ENCODE data around the gene PPM1D. TPM values are rescaled to one million over a fixed set of nuclear protein-coding genes. Genes with fewer than 3 reads are reported as not detected.
A peak's percentile ranks its signal among the peaks of the same experiment; 100 is the strongest.

The PPM1D gene
- total and polyA plus RNA-seq, 2 experiments from 2014 or later = 7.8 to 13.3 TPM

- Mint-ChIP-seq H3K27ac (peak overlapping the region; percentile 90; the same call in 1 of the 2 replicates), H3K36me3 (ENCODE audit: low read depth) (no peaks in the 10 kb centered on the region), H3K9me3 (no peaks in the 10 kb centered on the region), H3K4me1 (peaks cover 17% of the 10 kb centered on the region), H3K4me3 (peak overlapping the region; percentile 95), H3K27me3 (ENCODE audit: insufficient read depth, low read depth, poor library complexity) (peaks cover 14% of the 10 kb centered on the region)
- Histone ChIP-seq H3K27ac (ENCODE audit: low read depth) (no peak overlapping the region), H3K4me2 (peak overlapping the region; percentile 84), H3K36me3 (ENCODE audit: insufficient read depth) (no peaks in the 10 kb centered on the region), H3K79me2 (replicated peaks; ENCODE audit: insufficient read depth) (peaks cover 52% of the 10 kb centered on the region), H3F3A (replicated peaks; ENCODE audit: low read depth) (no peaks in the 10 kb centered on the region), H3K9me2 (ENCODE audit: insufficient read depth) (no peaks in the 10 kb centered on the region), H3K27me3 (ENCODE audit: insufficient read depth) (no peaks in the 10 kb centered on the region), H3K4me1 (ENCODE audit: insufficient read depth) (peaks cover 5% of the 10 kb centered on the region; the same call in 1 of the 2 replicates), H4K20me1 (replicated peaks; ENCODE audit: insufficient read depth) (no peaks in the 10 kb centered on the region; the same call in 1 of the 2 replicates), H2AFZ (no peak overlapping the region), H3K4me3 (peak overlapping the region; percentile 67)
- DNase-seq (ENCODE audit: low spot score) = peak; percentile 90
- TF ChIP-seq ZNF114 (CRISPR knock-in tag; IDR thresholded peaks at IDR 0.05) (no peak), ZNF462 (CRISPR knock-in tag; IDR thresholded peaks at IDR 0.05) (no peak), POLR2AphosphoS5 (IDR thresholded peaks at IDR 0.05; ENCODE audit: low read depth) (no peak), NANOG (IDR thresholded peaks at IDR 0.05; ENCODE audit: borderline replicate concordance) (no peak), REST (IDR thresholded peaks at IDR 0.05; ENCODE audit: unreplicated experiment) (no peak), ZNF331 (CRISPR knock-in tag; IDR thresholded peaks at IDR 0.05; ENCODE audit: low read depth) (no peak), CTCF (conservative IDR thresholded peaks at IDR 0.05; ENCODE audit: low read depth in 2 of 2) (peak; percentile 71 to 85), JUNB (IDR thresholded peaks at IDR 0.05; ENCODE audit: unreplicated experiment) (no peak), CREB1 (CRISPR knock-in tag; IDR thresholded peaks at IDR 0.05; ENCODE audit: low read depth) (no peak), ETS1 (IDR thresholded peaks at IDR 0.05) (0 out of 2 replicates have a peak, but pooled peaks have one; percentile 16)
- ATAC-seq = peak; percentile 47
Observed at GRCh38 chr17:60600490-60601446, 775 bp downstream of the PPM1D start.

All from GM23338 (cell line).